Erythroblast (primary cell): ENCODE data around the gene SAMD4B.

Experiments used
- GATA1 ChIP-seq: IDR thresholded peaks from 2 replicates; pipeline ENCODE4 v1.6.1; 2011; ENCODE audit warnings: low read depth, mild to moderate bottlenecking, control low read depth, low read length, moderate library complexity
- POLR2A ChIP-seq: IDR thresholded peaks from 2 replicates; pipeline ENCODE4 v1.6.1; 2011; ENCODE audit warnings: mild to moderate bottlenecking, low read length

- TF ChIP-seq POLR2A: no peak
- TF ChIP-seq GATA1: no peak
These were observed 92.2 kb downstream of the SAMD4B start for GRCh38 chr19:39434123-39435076.
